ENCODE data around the gene KRTAP10-3.
"Not testable (repeated sequence)": the region's sequence is repeated elsewhere in the genome, so short reads cannot be mapped to it uniquely, and the experiment has no call there.

Gene KRTAP10-3

DNA sequence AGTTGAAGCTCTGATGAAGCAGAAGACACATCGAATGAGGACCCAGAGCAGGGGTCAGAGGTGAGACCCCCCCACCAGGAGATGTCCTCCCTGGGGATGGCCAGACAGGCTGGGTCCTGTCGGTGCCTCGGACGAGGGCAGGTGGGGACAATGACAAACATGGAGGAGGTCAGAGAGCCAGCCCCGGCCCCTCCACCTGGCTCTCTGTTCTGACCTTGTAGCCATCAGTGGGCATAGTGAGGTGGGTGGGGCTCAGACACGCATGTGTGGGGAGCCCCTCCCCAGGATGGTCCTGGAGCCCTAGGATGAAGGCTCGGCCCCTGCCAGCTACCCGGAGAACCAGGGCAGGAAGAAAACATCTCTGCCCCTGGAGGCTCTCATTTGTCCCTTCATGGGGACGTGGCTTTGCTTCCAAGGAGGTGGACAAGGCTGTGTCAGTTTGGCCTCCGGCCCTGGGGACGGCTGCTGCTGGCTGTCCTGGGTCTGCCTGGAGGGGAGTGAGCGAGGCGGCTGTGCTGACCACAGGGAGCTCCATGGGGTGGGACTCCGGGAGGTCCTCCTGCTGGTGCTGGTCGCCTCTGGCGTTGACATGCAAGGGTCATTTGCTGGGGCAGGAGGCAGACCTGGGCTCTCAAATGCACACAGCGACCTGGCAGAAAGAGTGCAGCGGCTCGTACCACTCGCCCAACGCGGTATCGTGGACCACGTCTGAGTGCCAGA lies 31.2 kb upstream of the KRTAP10-3 start:
- DNase-seq: no peak

DNA sequence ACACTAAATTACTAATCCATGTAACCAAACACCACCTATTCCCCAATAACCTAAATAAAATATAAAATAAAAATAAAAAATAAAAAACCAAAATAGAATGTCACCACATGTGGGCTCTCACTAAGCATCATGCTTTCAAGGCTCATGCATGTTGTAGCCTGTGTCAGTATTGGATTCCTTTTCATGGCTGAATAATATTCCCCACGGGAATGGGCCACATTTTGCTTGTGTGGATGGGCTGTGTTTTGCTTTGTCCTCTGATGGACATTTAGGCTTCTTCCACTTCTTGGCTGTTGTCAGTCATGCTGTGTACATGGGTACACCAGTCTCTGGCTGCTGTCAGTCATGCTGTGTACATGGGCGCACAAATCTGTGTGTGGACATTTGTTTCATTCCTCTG lies 30.5 kb upstream of the KRTAP10-3 start:
- DNase-seq: no peak

DNA sequence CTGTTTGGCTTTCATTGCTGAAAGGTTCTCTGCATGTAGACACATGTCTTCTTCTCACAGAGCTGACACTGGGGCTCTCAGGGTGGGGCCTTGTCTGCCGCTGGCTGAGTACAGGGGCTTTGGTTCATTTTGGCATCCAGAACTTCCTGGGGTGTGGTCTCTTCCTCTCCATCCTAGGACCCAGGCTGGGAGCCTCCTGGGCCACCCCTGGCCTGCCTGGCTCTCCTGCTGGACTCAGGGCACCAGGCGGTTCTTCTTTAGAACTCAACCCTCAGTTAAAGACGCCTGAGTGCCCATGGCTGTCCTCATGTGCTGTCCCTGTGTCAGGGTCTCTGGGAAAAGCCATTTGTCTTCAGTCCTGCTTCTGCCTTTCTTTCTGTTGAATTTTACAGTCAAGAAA lies 27.3 kb upstream of the KRTAP10-3 start:
- no peak for DNase-seq

- no peak for DNase-seq
Observed at GRCh38 chr21:44583800-44584147, 25.2 kb upstream of the KRTAP10-3 start.

DNA sequence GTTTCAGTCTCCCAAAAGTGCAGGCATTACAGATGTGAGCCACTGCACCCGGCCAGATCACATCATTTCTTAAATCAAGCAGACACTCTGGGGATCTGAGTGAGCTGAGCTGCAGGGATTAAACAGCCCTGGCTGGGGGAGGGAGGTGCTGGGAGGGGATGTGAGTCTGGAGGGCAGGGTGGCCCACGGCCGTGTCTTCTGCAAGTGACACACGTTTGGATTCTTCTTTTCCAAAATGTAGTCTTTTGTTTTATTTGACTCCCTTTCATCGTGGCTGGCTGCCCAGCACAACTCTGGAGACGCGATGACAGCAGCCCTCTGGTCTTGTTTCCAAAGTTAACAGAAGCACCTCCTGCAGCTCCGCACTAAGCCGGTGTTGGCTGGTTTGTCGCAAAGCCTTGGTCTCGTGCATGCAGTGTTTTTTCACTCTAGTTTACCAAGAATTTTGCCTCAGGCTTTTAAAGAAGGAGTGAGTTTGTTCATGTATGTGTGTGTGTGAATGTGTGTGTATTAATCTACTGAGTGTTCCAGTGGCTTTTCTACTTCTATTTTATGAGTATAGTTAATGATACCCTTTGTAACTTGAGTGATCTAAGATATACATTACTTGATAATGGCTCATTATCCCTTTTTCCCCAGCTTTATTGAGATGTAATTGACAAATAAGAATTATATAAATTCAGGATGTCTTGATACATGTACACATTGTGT lies 24.6 kb upstream of the KRTAP10-3 start:
- DNase-seq: no peak

DNA sequence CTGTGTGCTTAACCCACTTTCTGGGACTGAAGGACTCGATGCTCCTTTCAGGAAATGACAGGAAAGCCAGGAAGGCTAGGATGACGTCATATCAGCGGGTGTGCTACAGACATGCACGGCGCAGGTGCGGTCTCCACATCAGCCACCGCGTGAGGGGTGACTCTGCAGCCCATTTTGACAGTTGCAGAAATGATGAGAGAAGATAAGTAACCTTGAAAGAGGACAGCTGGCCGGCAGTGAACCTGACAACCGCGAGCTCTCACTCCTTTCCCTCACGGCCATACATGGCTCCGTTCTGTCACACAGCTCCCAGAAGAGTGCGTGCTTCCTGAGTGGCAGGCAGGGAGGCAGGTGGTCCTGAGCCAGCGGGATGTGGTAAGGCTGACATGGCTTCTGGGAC lies 23.5 kb upstream of the KRTAP10-3 start:
- no peak for DNase-seq

DNA sequence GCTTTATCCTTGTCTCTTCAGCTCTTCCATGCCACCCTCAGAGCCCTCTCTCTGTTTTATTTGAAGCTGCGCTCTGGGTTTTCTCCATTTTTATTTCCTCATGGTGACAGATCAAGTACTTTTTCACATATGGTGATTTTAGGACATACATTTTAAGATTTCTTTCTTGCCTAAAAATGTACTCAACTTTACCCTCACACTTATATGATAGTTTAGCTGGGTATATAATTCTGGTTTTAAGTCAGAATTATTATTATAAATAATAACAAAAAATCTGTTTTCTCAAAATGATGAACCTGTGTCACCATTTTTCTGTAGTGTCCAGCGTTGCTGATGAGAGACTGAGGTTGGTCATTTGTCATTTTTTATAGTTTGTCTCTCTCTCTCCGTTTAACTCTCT lies 22.6 kb upstream of the KRTAP10-3 start:
- no peak for DNase-seq

DNA sequence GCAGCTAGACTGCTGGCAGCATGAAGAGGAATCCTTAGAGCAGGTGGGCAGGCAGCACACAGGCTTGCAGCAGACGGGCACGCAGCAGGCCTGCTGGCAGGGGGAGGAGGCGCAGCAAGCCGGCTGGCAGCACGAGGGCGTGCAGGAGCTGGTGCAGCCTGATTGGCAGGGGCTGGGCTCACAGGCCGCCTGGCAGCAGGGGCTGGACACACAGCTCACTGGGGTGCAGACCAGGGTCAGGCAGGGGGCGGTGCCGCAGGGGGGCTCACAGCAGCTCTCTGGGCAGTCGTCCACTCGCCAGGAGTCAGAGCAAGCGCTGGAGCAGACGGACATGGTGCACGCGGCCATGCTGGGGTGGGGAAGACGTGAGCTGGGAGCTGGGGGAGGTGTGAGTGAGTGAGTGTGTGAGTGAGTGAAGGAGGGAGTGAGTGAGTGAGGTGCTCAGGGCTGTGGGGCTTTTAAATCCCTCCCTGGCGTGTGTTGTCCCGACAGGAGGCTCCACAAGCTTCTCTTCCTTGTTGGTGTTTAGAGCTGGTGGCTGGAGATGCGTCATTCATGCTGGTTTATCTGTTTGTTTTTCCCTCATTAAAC lies 21.7 kb upstream of the KRTAP10-3 start, which contains the start of gene KRTAP10-5:
TSS of gene KRTAP10-5 (minus strand) at position 374 of the 591 bp plus-strand sequence. CDS start at position 348, 26 bp downstream.
- not testable (repeated sequence) for DNase-seq

DNA sequence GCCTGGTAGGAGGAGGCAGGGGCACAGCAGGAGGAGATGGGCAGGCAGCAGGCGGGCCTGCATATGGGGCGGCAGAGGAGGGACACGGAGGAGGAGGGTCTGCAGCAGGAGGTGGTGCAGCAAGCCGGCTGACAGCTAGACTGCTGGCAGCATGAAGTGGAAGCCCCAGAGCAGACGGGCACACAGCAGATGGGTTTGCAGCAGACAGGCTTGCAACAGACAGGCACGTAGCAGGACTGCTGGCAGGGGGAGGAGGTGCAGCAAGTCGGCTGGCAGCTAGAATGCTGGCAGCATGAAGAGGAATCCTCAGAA lies 21.2 kb upstream of the KRTAP10-3 start:
- no peak for DNase-seq

GRCh38 chr21:44579056-44579832 lies 20.6 kb upstream of the KRTAP10-3 start:
- no peak for DNase-seq

DNA sequence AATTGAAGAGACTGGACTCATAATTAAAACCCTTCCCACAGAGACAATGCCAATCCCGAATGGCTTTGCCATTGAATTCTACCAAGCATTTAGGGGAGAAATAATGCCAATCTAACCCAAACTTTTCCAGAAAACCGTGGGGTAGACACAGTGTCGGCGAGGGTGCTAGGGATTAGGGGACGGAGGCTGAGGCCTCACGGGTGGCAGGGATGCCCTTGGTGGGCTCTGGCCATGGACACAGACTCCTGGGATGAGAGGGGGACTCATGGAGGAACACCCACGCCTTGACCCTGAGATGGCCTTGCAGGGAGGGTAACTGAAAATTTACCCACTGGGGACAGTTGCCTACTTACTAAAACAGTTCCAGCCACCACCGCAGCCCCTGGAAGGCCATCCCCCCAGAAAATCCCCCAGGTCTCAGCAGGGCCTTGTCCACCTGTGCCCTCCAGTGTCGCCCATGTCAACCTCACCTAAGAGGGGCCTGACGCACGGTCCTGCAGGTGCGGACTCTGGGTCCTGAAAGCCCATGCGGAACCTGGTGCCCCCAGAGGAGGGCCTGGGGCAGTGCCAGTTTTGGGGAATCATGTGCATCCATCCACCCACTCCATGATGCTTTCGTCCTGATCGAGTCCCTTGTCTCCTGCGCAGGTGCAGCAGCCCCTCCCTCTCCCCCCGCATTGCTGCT lies 19.9 kb upstream of the KRTAP10-3 start:
- no peak for DNase-seq

- no peak for DNase-seq
Observed at GRCh38 chr21:44576025-44576420, 17.4 kb upstream of the KRTAP10-3 start.

DNA sequence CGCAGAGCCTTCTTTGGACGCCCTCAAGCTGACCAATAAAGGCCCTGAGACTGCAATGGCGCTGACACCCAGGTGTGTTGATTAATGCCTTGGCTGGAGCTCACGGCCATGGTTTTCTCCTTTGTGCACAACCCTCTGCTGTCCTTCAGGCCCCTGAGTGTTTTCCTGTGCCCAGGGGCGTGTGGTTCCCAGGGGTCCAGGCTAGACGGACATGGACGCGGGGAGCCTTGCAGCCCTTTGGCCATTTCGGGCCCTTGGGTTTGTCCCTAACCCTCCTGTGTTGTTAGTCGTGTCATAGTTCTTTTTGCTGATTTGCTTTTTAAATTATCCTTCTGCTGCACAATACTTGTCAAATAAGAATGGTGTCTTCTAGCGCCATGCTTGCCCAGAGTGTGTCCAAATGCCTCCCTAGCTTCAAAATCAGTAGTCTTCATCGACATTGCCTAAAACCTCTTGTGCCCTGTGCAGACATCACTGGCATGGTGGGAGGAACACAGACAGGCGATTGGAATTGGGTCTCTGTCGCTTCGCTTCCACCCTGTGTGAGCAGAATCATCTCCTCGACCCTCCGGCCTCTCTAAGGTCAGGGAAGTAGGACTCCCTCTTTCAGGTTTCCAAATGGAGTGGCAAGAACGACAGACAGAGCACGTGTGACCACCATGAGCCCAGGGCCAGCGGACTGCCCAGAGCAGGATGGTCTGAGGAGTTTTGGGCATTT lies 16.9 kb upstream of the KRTAP10-3 start:
- DNase-seq: no peak

GRCh38 chr21:44574457-44575306 lies 16.1 kb upstream of the KRTAP10-3 start:
- no peak for DNase-seq

DNA sequence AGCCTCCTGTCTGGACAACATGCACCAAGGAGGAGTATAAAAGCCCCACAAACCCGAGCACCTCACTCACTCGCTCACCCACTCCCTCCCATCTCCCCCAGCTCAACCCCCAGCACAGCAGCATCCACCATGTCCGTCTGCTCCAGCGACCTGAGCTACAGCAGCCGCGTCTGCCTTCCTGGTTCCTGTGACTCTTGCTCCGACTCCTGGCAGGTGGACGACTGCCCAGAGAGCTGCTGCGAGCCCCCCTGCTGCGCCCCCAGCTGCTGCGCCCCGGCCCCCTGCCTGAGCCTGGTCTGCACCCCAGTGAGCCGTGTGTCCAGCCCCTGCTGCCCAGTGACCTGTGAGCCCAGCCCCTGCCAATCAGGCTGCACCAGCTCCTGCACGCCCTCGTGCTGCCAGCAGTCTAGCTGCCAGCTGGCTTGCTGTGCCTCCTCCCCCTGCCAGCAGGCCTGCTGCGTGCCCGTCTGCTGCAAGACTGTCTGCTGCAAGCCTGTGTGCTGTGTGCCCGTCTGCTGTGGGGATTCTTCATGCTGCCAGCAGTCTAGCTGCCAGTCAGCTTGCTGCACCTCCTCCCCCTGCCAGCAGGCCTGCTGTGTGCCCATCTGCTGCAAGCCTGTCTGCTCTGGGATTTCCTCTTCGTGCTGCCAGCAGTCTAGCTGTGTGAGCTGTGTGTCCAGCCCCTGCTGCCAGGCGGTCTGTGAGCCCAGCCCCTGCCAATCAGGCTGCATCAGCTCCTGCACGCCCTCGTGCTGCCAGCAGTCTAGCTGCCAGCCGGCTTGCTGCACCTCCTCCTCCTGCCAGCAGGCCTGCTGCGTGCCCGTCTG lies 15.2 kb upstream of the KRTAP10-3 start, which contains the start of gene KRTAP10-4:
TSS of gene KRTAP10-4 (plus strand) at position 100 of the 827 bp plus-strand sequence. CDS start at position 130, 30 bp downstream.
- DNase-seq: not testable (repeated sequence)

DNA sequence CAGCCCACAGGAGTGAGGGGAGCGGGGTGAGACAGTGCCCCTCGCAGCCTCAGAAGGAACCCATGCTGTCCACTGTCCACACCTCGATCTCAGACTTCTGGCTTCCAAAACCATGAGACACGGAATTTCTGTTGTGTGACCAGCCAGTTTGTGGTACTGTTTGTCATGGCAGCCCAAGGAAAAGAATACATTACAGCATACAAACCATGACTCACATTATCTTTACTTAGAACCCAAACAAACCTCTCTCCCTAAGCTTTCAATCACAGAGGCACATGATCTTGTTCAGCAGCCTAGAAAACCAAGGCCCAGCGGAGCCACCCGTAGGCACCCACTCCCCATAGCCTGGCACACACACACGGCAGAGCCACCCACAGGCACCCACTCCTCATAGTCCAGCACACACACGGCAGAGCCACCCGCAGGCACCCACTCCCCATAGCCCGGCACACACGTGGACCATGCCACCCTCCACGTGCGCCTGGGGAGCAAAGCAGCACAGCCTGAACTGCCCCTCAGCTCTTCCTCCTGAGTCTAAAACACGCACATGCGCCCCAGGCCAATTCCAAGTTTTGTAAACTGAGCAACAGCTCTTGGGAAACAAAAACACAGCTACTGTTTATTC lies 14.5 kb upstream of the KRTAP10-3 start:
- DNase-seq: no peak

GRCh38 chr21:44571844-44572782 lies 13.5 kb upstream of the KRTAP10-3 start:
- no peak for DNase-seq

- no peak for DNase-seq
Observed at GRCh38 chr21:44571296-44571695, 12.7 kb upstream of the KRTAP10-3 start.
